BJ (cell line): Measurements from ENCODE around the gene IMPA2. TPM values are rescaled to one million over a fixed set of nuclear protein-coding genes. Genes with fewer than 3 reads are reported as not detected.

ENCODE experiments used
- CTCF ChIA-PET: fragments of 350-600 bp; formaldehyde crosslinking; extraction: SDS; loops from one replicate; lab custom pipeline; 2021; ENCODE audit warnings: antibody characterized with exemption, inconsistent platforms; lab: Yijun Ruan, JAX
- POLR2A ChIA-PET: fragments of 300-600 bp; sonication (Branson Sonifier 250); formaldehyde crosslinking; extraction: SDS; loops from one replicate; lab custom pipeline; 2021; ENCODE audit warnings: antibody characterized with exemption; lab: Charles Lee
- DNase-seq: peaks from one replicate; pipeline ENCODE4 v3.0.0-alpha.2; 2011; ENCODE audit warnings: low read depth
- H3K27me3 ChIP-seq: 2 replicates; pipeline ENCODE4 v1.6.0; 2011; ENCODE audit warnings: low read length; ENCODE audit not compliant: control insufficient read depth, insufficient read depth
- H3K36me3 ChIP-seq: 2 replicates; pipeline ENCODE4 v1.5.1; 2011; ENCODE audit warnings: low read length; ENCODE audit not compliant: control insufficient read depth, insufficient read depth
- H3K4me3 ChIP-seq: 2 replicates; pipeline ENCODE4 v1.5.1; 2011; ENCODE audit warnings: low read depth, mild to moderate bottlenecking, control low read depth, low read length
- polyA plus RNA-seq: library from polyadenylated mRNA; depleted of rRNA; stranded (reverse); fragments of >200 nt; gene quantifications from 2 replicates; pipeline ENCODE4 v1.2.3, GENCODE V29; 2011
- TF ChIP-seq, protein P1 (sequence below): IDR thresholded peaks from 2 replicates; pipeline ENCODE4 v1.5.1; 2011; ENCODE audit warnings: low read depth, mild to moderate bottlenecking, control low read depth, inconsistent platforms, low read length, moderate library complexity; ENCODE audit not compliant: insufficient read depth

The IMPA2 gene
- polyA plus RNA-seq, 1 experiment: 22.8 TPM

DNA sequence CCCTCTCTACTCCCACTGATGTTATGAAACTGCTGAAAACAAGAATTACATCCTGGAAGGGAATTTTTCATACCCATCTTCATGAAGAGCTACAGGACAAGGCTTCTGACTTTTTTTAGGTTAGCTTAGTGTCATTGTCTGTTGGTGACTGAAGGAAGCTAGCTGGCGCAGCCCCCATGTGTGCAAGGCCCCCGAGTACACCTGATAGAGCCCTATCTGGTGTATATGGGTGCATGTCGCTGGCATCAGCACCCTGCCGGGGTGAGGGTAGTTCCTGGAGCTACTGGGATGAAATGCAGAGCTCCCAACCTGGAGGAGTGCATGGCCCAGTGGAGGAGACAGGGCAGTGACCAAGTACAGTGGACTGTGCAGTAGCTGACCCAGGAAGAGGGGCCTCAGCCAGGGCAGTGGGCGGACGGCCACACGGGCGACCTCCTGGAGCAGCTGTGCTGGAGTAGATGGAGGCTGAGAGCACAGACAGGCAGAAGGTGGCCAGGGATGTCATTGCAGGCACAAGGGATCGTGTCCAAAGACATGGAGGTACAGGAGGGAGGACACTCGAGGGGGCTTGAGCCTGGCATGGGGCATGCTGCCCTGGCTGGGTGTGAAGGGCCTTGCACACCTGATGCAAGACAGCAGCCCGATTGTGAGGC is 12.1 kb downstream of the IMPA2 start:
- ChIA-PET CTCF (interaction anchor here (1.5 to 12.8 kb wide), 6 partner anchors 10 to 66 kb away, joined by 6 to 372 read pairs (median 16); partner anchors contain the start of gene IMPA2), POLR2A (interaction anchor here (0.6 kb wide), 1 partner anchor 38 kb away, joined by 3 read pairs; no protein-coding TSS in a partner anchor)
- Histone ChIP-seq H3K27me3 (no peaks in the 10 kb centered on the region), H3K36me3 (no peaks in the 10 kb centered on the region), H3K4me3 (no peak overlapping the region)
- TF ChIP-seq, protein P1, sequence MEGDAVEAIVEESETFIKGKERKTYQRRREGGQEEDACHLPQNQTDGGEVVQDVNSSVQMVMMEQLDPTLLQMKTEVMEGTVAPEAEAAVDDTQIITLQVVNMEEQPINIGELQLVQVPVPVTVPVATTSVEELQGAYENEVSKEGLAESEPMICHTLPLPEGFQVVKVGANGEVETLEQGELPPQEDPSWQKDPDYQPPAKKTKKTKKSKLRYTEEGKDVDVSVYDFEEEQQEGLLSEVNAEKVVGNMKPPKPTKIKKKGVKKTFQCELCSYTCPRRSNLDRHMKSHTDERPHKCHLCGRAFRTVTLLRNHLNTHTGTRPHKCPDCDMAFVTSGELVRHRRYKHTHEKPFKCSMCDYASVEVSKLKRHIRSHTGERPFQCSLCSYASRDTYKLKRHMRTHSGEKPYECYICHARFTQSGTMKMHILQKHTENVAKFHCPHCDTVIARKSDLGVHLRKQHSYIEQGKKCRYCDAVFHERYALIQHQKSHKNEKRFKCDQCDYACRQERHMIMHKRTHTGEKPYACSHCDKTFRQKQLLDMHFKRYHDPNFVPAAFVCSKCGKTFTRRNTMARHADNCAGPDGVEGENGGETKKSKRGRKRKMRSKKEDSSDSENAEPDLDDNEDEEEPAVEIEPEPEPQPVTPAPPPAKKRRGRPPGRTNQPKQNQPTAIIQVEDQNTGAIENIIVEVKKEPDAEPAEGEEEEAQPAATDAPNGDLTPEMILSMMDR: no peak
- no peak for DNase-seq

DNA sequence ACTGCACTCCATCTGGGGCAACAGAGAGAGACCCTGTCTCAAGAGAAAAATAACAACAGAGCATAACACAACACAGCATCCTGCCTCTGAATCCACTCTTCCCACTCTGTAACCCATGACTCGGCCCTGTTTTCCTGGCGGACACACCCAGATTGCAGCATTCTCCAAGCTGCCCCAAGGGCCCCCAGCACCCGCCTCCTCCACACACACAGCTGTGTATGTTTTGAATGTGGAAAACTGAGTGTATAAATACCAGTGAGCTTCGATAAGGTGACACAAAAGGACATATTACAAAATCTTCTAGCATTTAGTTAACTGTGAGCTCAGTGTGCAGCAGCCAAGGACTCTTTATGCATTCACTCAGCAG is 13.0 kb downstream of the IMPA2 start:
- Histone ChIP-seq H3K36me3 (no peaks in the 10 kb centered on the region; the same call in 1 of the 2 replicates), H3K4me3 (no peak overlapping the region), H3K27me3 (no peaks in the 10 kb centered on the region)
- ChIA-PET POLR2A (no interaction called here), CTCF (interaction anchor here (0.6 to 12.8 kb wide), 18 partner anchors 9 to 758 kb away, joined by 3 to 372 read pairs (median 12); no protein-coding TSS in a partner anchor)
- TF ChIP-seq, protein P1: no peak
- DNase-seq: peak; percentile 62

- Histone ChIP-seq H3K4me3 (no peak overlapping the region), H3K36me3 (no peaks in the 10 kb centered on the region; the same call in 1 of the 2 replicates), H3K27me3 (no peaks in the 10 kb centered on the region)
- CTCF ChIA-PET: interaction anchor here (0.6 to 12.8 kb wide), 29 partner anchors 8 to 955 kb away, joined by 3 to 372 read pairs (median 6); no protein-coding TSS in a partner anchor
- POLR2A ChIA-PET: no interaction called here
- TF ChIP-seq, protein P1: no peak
- no peak for DNase-seq
Observed at GRCh38 chr18:11994703-11995444, 13.6 kb downstream of the IMPA2 start.

DNA sequence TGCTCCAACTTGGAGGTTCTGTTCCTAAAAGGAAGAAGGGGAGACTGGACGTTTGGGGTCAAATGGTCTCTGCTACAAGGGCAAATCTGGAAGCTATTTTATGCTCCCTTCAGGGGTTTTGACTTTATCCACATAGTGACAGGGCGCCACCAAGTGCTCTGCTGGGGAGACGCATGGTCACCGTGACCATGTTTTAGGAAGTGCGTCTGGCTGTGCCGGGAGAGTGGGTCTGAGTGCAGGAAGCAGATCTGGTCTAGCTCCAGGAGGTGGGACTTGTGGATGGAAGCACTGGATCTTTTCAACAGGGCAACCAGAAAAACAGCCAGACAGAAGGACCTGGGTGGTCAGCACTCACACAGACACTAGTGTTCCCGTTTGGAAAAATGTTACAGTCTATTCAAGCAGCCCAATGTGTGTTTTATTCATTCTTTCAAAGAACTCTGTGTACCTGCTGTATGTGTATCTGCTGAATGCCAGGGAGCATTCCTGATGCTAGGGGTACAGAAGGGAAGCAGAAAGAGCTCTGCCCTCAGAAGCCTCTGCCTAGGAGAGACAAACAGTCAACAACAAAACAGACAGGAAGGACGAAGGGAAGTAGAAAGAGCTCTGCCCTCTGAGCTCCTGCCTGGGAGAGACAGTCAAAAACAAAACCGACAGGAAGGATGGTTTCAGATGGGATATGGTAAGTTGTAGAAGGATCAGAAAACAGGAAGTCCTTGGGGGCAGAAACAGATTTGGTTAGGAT is 14.3 kb downstream of the IMPA2 start:
- ChIA-PET POLR2A (no interaction called here), CTCF (interaction anchor here (0.5 to 12.8 kb wide), 30 partner anchors 8 to 955 kb away, joined by 3 to 372 read pairs (median 6); no protein-coding TSS in a partner anchor)
- no peaks in the 10 kb centered on the region for H3K27me3 ChIP-seq

More for the DNA sequence above, 14.3 kb downstream of the IMPA2 start:
- Histone ChIP-seq H3K4me3 (no peak overlapping the region), H3K36me3 (no peaks in the 10 kb centered on the region; the same call in 1 of the 2 replicates)
- DNase-seq: no peak
- TF ChIP-seq, protein P1: peak; percentile 89
